ENCODE data around the gene PRKCSH.
"Not testable (repeated sequence)": the region's sequence is repeated elsewhere in the genome, so short reads cannot be mapped to it uniquely, and the experiment has no call there.

PRKCSH gene

DNA sequence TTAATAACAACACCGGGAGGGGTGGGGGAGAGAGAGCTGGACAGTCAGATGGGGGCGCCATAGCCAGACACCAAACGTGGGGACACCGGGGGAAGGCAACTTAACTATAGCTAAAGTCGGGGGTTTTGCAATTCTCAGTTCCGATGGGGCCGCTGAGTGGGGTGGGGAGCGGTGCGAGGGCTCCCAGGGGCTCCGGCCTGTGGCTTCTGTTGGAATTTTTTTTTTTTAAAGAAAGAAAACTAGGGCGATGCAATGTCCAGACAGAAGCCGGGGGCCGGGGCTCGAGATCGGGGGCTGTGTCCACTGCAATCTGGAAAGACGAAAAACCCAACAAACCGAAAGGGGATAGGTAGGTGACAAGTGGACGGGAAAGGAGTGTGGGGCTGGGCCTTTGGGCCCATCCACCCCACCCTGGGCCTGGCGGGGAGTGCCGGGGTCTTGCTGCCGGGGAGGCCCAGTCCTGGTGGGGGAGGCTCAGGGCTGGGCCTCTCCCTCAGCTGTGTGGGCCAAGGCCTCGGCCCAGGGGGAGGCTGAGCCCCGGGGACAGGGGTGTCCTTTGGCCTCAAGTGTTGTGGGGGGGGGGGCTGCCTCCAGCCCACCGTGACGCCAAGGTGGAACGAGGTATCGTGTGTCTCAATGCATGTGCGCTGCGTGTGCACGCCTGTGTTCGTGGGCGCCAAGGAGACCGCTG lies 17.3 kb downstream of the PRKCSH start:
- Histone ChIP-seq H3K4me3 (ENCODE audit: low read length) (no peak overlapping the region), H3K36me3 (ENCODE audit: control insufficient read depth, insufficient read depth, low read length, severe bottlenecking) (peaks cover 18% of the 10 kb centered on the region)
- DNase-seq (ENCODE audit: low read depth), result no peak

DNA sequence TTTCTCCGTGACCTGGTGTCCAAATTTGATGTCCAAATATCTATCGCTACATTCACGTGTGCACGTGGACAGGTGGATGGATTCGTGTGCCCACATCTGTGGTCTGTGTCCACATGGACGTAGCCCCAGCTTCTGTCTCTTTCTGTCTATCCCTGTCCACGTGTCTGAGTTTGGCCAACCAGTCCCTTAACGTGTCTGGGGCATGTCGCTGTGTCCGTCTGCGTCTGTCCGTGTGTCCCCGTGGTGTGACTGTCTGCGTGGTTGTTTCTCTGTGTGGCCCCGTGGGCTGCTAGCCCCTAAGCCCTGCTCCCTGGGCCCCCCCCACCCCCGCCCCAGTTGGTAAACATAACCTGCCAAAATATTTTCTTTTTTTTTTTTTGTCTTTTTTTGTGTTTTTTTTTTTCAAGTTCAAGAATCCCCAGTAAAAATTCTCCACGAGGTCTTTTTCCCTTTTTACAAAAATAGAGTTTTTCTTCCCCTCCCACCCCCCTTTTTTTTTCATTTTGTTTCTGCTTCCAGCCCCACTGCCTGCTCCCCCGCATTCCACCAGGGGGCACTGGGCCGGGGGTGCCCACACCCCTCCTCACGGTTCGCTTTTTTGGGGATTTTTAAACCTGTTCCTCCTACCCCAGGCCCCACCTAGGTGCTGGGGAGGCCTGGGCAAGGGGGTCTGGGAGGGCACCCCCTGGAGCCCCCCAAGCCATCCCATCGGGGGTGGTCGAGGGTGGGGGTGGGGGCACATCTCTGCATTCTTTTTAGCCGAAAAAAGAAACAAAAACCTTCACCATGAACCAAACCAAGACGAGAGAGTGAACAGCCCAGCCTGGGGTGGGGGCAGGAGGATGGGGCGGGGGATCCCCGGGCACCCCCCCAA lies 18.3 kb downstream of the PRKCSH start:
- H3K9me3 ChIP-seq (ENCODE audit: control insufficient read depth, low read length), result no peaks in the 10 kb centered on the region
- no peak overlapping the region for H3K9ac ChIP-seq (ENCODE audit: low read length)
- H3K27me3 ChIP-seq (replicated peaks; ENCODE audit: control insufficient read depth, insufficient read depth, low read length), result peaks cover 16% of the 10 kb centered on the region
- peaks cover 9% of the 10 kb centered on the region for H3K36me3 ChIP-seq (ENCODE audit: control insufficient read depth, insufficient read depth, low read length, severe bottlenecking)
- DNase-seq (ENCODE audit: low read depth), result no peak
- no peaks in the 10 kb centered on the region for H3K4me1 ChIP-seq (ENCODE audit: control insufficient read depth, insufficient read depth, low read length)
- no peak overlapping the region for H3K4me3 ChIP-seq (ENCODE audit: low read length)

More for the DNA sequence above, 17.3 kb downstream of the PRKCSH start:
- peaks cover 6% of the 10 kb centered on the region for H3K27me3 ChIP-seq (replicated peaks; ENCODE audit: control insufficient read depth, insufficient read depth, low read length)
- no peak overlapping the region for H3K9ac ChIP-seq (ENCODE audit: low read length)
- H3K4me1 ChIP-seq (ENCODE audit: control insufficient read depth, insufficient read depth, low read length), result no peaks in the 10 kb centered on the region
- no peaks in the 10 kb centered on the region for H3K9me3 ChIP-seq (ENCODE audit: control insufficient read depth, low read length)

DNA sequence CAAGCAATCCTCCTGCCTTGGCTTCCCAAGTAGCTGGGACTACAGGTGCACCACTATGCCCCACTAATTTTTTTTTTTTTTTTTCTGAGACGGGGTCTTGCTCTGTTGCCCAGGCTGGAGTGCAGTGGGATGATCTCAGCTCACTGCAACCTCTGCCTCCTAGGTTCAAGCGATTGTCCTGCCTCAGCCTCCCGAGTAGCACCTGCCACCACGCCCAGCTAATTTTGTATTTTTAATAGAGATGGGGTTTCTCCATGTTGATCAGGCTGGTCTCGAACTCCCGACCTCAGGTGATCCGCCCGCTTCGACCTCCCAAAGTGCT lies 19.8 kb downstream of the PRKCSH start:
- not testable (repeated sequence) for H3K9ac ChIP-seq (ENCODE audit: low read length); DNase-seq (ENCODE audit: low read depth); H3K4me3 ChIP-seq (ENCODE audit: low read length); H3K4me1 ChIP-seq (ENCODE audit: control insufficient read depth, insufficient read depth, low read length); H3K9me3 ChIP-seq (ENCODE audit: control insufficient read depth, low read length); H3K36me3 ChIP-seq (ENCODE audit: control insufficient read depth, insufficient read depth, low read length, severe bottlenecking)
- peaks cover 22% of the 10 kb centered on the region for H3K27me3 ChIP-seq (replicated peaks; ENCODE audit: control insufficient read depth, insufficient read depth, low read length)

DNA sequence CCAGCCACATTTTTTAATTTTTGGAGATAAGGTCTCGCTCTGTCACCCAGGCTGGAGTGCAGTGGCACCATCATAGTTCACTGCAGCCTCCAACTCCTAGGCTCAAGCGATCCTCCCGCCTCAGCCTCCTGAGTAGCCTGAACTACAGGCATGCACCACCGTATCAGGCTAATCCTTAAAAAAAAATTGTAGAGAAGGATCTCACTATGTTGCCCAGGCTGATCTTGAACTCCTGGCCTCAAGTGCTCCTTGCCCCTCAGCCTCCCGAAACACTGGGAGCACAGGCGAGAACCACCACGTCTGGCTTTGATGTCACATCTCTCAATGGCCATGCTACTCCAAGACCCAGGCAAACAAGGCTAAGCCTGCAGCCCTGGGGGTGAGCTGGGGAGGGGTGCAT lies 21.2 kb downstream of the PRKCSH start:
- no peak for DNase-seq (ENCODE audit: low read depth)
- H3K4me3 ChIP-seq (ENCODE audit: low read length), result no peak overlapping the region
- H3K36me3 ChIP-seq (ENCODE audit: control insufficient read depth, insufficient read depth, low read length, severe bottlenecking), result no peaks in the 10 kb centered on the region
- H3K9ac ChIP-seq (ENCODE audit: low read length), result no peak overlapping the region
- H3K27me3 ChIP-seq (replicated peaks; ENCODE audit: control insufficient read depth, insufficient read depth, low read length), result peaks cover 27% of the 10 kb centered on the region
- no peaks in the 10 kb centered on the region for H3K4me1 ChIP-seq (ENCODE audit: control insufficient read depth, insufficient read depth, low read length)
- H3K9me3 ChIP-seq (ENCODE audit: control insufficient read depth, low read length), result no peaks in the 10 kb centered on the region

DNA sequence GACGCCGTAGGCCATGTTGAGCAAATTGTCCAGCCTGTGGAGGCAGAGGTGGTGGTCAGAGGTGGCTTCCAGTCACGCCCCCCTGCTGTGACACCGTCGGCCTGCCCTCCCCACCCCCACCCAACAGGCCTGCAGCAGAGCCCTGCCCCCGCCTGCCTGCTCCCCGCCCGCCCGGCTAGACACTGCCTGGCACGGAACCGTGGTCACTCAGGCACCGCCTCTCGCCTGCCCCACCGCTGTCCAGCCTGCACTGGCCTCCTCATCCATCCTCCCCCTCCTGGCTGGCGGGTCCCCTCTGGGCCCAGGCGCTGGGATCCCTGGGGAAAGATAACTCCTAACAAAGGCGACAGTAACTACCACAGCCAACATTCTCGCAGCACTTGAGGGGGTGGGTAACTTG lies 21.7 kb downstream of the PRKCSH start:
- Histone ChIP-seq H3K4me1 (ENCODE audit: control insufficient read depth, insufficient read depth, low read length) (no peaks in the 10 kb centered on the region), H3K27me3 (replicated peaks; ENCODE audit: control insufficient read depth, insufficient read depth, low read length) (peaks cover 27% of the 10 kb centered on the region), H3K9ac (ENCODE audit: low read length) (no peak overlapping the region), H3K9me3 (ENCODE audit: control insufficient read depth, low read length) (no peaks in the 10 kb centered on the region), H3K36me3 (ENCODE audit: control insufficient read depth, insufficient read depth, low read length, severe bottlenecking) (no peaks in the 10 kb centered on the region), H3K4me3 (ENCODE audit: low read length) (no peak overlapping the region)
- DNase-seq (ENCODE audit: low read depth), result no peak

DNA sequence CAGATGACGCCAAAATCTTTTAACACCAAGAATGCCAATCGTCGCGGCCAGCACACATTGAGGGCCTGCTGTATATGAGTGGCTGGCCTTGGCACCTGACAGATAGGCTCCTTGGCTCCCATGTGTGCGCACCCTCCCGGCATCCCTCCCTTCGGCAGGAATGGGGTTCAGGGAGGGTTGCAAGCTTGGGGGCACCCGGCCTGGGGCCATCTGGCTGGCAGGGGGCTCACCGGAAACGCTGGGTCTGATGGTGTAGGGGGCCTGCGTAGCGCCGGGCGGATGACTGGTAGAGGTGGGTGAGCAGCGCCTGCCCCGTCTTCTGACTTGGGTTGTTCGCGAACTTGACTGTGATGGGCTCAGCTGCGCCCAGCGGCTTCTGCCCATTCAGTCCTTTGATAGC lies 22.4 kb downstream of the PRKCSH start:
- no peaks in the 10 kb centered on the region for H3K4me1 ChIP-seq (ENCODE audit: control insufficient read depth, insufficient read depth, low read length)
- H3K36me3 ChIP-seq (ENCODE audit: control insufficient read depth, insufficient read depth, low read length, severe bottlenecking), result no peaks in the 10 kb centered on the region
- no peaks in the 10 kb centered on the region for H3K9me3 ChIP-seq (ENCODE audit: control insufficient read depth, low read length)
- no peak overlapping the region for H3K4me3 ChIP-seq (ENCODE audit: low read length)
- no peak overlapping the region for H3K9ac ChIP-seq (ENCODE audit: low read length)
- no peak for DNase-seq (ENCODE audit: low read depth)
- H3K27me3 ChIP-seq (replicated peaks; ENCODE audit: control insufficient read depth, insufficient read depth, low read length), result peaks cover 27% of the 10 kb centered on the region

DNA sequence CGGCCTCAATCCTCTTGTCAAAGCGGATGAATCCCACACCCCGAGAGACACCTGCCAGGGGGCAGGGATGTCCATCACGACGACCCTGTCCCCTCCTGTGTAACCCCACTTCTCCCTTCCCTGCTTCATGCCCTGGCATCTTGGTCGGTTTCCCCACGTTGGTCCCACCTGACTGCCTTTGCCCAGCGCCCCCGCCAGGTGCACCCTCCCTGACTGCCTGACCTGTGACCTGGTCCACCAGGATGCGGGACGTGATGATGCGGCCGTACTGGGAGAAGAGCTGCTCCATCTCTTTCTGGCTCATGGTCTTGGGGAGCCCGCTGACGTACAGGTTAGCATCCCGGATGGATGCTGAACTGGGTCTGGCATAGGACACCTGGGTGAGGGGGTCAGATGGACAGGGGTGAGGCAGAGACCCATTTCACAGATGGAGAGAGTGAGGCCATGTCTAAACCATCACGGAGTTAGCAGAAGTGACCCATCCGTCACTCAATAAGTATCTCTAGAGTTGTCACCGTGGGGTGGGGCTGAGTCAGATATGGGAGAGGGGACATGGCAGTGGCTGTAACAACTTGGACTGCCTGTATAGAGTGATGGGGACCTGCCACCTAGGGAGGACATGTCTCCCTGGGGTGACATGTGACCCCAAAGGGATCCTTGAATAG lies 22.9 kb downstream of the PRKCSH start:
- Histone ChIP-seq H3K4me3 (ENCODE audit: low read length) (no peak overlapping the region), H3K36me3 (ENCODE audit: control insufficient read depth, insufficient read depth, low read length, severe bottlenecking) (no peaks in the 10 kb centered on the region)
- no peak for DNase-seq (ENCODE audit: low read depth)

DNA sequence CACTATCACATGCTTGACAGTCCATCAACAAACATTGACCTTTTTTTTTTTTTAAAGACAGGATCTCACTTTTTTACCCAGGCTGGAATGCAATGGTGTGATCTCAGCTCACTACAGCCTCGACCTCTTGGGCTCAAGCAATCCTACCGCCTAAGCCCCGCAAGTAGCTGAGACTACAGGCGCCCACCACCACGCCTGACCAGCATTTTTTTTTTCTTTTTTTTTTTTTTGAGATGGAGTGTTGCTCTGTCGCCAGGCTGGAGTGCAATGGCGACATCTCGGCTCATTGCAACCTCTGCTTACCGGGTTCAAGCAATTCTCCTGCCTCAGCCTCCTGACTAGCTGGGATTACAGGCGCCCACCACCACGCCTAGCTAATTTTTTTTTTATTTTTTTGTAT lies 23.5 kb downstream of the PRKCSH start:
- H3K9ac ChIP-seq (ENCODE audit: low read length); H3K36me3 ChIP-seq (ENCODE audit: control insufficient read depth, insufficient read depth, low read length, severe bottlenecking); H3K4me1 ChIP-seq (ENCODE audit: control insufficient read depth, insufficient read depth, low read length); DNase-seq (ENCODE audit: low read depth); H3K4me3 ChIP-seq (ENCODE audit: low read length); H3K9me3 ChIP-seq (ENCODE audit: control insufficient read depth, low read length): not testable (repeated sequence)
- H3K27me3 ChIP-seq (replicated peaks; ENCODE audit: control insufficient read depth, insufficient read depth, low read length), result peaks cover 27% of the 10 kb centered on the region

More for the DNA sequence above, 22.9 kb downstream of the PRKCSH start:
- Histone ChIP-seq H3K27me3 (replicated peaks; ENCODE audit: control insufficient read depth, insufficient read depth, low read length) (peaks cover 27% of the 10 kb centered on the region), H3K9me3 (ENCODE audit: control insufficient read depth, low read length) (no peaks in the 10 kb centered on the region), H3K9ac (ENCODE audit: low read length) (no peak overlapping the region), H3K4me1 (ENCODE audit: control insufficient read depth, insufficient read depth, low read length) (no peaks in the 10 kb centered on the region)

DNA sequence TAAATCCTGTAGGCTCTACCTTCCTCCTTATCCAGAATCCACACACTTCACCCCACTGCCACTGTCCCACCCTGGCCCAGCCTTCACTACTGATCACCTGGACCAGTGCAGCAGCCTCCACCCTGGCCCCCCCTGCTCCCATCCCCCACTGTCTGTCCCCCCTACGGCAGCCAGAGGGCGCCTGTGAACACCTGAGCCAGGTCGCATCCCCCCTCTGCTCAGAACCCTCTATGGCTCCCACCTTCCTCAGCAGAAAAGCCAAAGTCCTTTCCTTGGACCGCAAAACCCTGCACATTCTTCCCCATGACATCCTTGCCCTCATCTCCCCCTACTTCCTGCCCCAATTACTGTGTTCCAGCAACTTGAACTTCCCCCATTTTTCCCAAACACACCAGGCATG lies 24.8 kb downstream of the PRKCSH start:
- no peaks in the 10 kb centered on the region for H3K36me3 ChIP-seq (ENCODE audit: control insufficient read depth, insufficient read depth, low read length, severe bottlenecking)
- no peak for DNase-seq (ENCODE audit: low read depth)

DNA sequence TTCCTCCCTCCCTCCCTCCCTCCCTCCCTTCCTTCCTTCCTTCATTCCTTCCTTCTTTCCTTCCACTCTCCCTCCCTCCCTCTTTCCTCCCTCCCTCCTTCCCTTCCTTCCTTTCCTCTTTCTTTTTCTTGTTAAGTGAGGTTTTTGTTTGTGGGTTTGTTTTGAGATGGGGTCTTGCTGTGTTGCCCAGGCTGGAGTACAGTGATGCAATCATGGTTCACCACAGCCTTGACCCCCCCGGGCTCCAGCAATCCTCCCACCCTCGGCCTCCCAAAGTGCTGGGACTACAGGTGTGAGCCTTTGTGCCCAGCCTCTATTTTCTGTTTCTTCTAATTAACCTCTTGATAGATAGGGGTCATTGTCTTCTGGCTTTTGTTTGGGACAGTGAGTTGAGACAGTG lies 26.0 kb downstream of the PRKCSH start:
- no peaks in the 10 kb centered on the region for H3K36me3 ChIP-seq (ENCODE audit: control insufficient read depth, insufficient read depth, low read length, severe bottlenecking)
- no peaks in the 10 kb centered on the region for H3K9me3 ChIP-seq (ENCODE audit: control insufficient read depth, low read length)
- H3K9ac ChIP-seq (ENCODE audit: low read length), result no peak overlapping the region
- no peak for DNase-seq (ENCODE audit: low read depth)
- H3K4me3 ChIP-seq (ENCODE audit: low read length), result no peak overlapping the region
- H3K4me1 ChIP-seq (ENCODE audit: control insufficient read depth, insufficient read depth, low read length), result no peaks in the 10 kb centered on the region
- H3K27me3 ChIP-seq (replicated peaks; ENCODE audit: control insufficient read depth, insufficient read depth, low read length), result peaks cover 27% of the 10 kb centered on the region

More for the DNA sequence above, 24.8 kb downstream of the PRKCSH start:
- Histone ChIP-seq H3K9ac (ENCODE audit: low read length) (no peak overlapping the region), H3K27me3 (replicated peaks; ENCODE audit: control insufficient read depth, insufficient read depth, low read length) (peaks cover 27% of the 10 kb centered on the region), H3K9me3 (ENCODE audit: control insufficient read depth, low read length) (no peaks in the 10 kb centered on the region), H3K4me3 (ENCODE audit: low read length) (no peak overlapping the region), H3K4me1 (ENCODE audit: control insufficient read depth, insufficient read depth, low read length) (no peaks in the 10 kb centered on the region)

DNA sequence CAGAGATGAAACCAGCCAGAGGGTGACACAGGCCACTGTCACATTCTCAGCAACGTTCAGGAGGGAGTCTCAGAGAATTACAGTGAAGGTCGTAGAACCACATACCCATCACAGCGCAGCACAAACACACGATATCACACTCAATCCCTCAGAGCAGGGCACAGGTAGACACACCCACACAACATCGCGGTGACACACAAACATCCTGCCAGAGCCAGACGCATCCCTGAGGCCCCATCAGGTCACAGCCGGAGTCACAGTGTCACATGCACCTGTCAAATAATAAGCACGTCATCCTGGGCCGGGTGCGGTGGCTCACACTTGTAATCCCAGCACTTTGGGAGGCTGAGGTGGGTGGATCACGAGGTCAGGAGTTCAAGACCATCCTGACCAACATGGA lies 28.0 kb downstream of the PRKCSH start:
- DNase-seq (ENCODE audit: low read depth), result no peak
- peaks cover 14% of the 10 kb centered on the region for H3K27me3 ChIP-seq (replicated peaks; ENCODE audit: control insufficient read depth, insufficient read depth, low read length)
- H3K4me1 ChIP-seq (ENCODE audit: control insufficient read depth, insufficient read depth, low read length), result no peaks in the 10 kb centered on the region
- H3K9ac ChIP-seq (ENCODE audit: low read length), result no peak overlapping the region
- H3K36me3 ChIP-seq (ENCODE audit: control insufficient read depth, insufficient read depth, low read length, severe bottlenecking), result no peaks in the 10 kb centered on the region
- H3K9me3 ChIP-seq (ENCODE audit: control insufficient read depth, low read length), result no peaks in the 10 kb centered on the region
- H3K4me3 ChIP-seq (ENCODE audit: low read length), result no peak overlapping the region

Measured in adipocyte (in vitro differentiated cells).